ENCODE measurements around the gene DYRK1A.
"Not testable (repeated sequence)": the region's sequence is repeated elsewhere in the genome, so short reads cannot be mapped to it uniquely, and the experiment has no call there.

Gene DYRK1A

GRCh38 chr21:37328147-37328546 lies 38.4 kb upstream of the DYRK1A start:
- not testable (repeated sequence) for H3K9me3 ChIP-seq (replicated peaks in 1 of 2; ENCODE audit: control insufficient read depth in 2 of 2, insufficient read depth in 1 of 2, low read depth in 1 of 2, low read length in 2 of 2); H2BK12ac ChIP-seq (ENCODE audit: low read length); H4K8ac ChIP-seq (ENCODE audit: low read depth, low read length); H4K91ac ChIP-seq (ENCODE audit: low read depth, low read length, poor library complexity); H2BK5ac ChIP-seq (ENCODE audit: low read length); H3K4ac ChIP-seq (ENCODE audit: low read length); H3K27me3 ChIP-seq (ENCODE audit: control insufficient read depth in 3 of 3, insufficient read depth in 3 of 3, low read depth in 1 of 3, low read length in 3 of 3); H3K4me3 ChIP-seq (ENCODE audit: low read length in 2 of 2); H3K4me1 ChIP-seq (ENCODE audit: control insufficient read depth in 2 of 2, insufficient read depth in 1 of 2, low read depth in 1 of 2, low read length in 2 of 2); DNase-seq (ENCODE audit: low spot score); H2AK5ac ChIP-seq (ENCODE audit: low read depth, low read length); H3K14ac ChIP-seq (ENCODE audit: low read length); H2AFZ ChIP-seq (ENCODE audit: low read length); H3K23ac ChIP-seq (ENCODE audit: low read depth, low read length, poor library complexity); H3K27ac ChIP-seq (replicated peaks; ENCODE audit: low read length); H3K79me1 ChIP-seq (ENCODE audit: low read depth, low read length); H2BK120ac ChIP-seq (ENCODE audit: low read depth, low read length); H3K36me3 ChIP-seq (replicated peaks in 1 of 2; ENCODE audit: control insufficient read depth in 2 of 2, insufficient read depth in 2 of 2, low read length in 2 of 2); H3K4me2 ChIP-seq (ENCODE audit: insufficient read depth, low read length, poor library complexity, severe bottlenecking); H3K9ac ChIP-seq (ENCODE audit: low read depth, low read length, poor library complexity); H2BK15ac ChIP-seq (ENCODE audit: low read length); H3K18ac ChIP-seq (ENCODE audit: low read length)
- WGBS, 2 donors (ENCODE audit: extremely low coverage in 2 of 2, insufficient read length in 2 of 2, insufficient replicate concordance in 1 of 2): no CpG with 5 or more reads among the region's 7 CpGs

- Histone ChIP-seq H3K27ac (replicated peaks; ENCODE audit: low read length) (no peak overlapping the region), H2BK5ac (ENCODE audit: low read length) (no peak overlapping the region), H3K9me3 (replicated peaks in 1 of 2; ENCODE audit: control insufficient read depth in 2 of 2, insufficient read depth in 1 of 2, low read depth in 1 of 2, low read length in 2 of 2) (no peaks in the 10 kb centered on the region), H2AK5ac (ENCODE audit: low read depth, low read length) (no peak overlapping the region), H3K4me1 (ENCODE audit: control insufficient read depth in 2 of 2, insufficient read depth in 1 of 2, low read depth in 1 of 2, low read length in 2 of 2) (no peaks in the 10 kb centered on the region), H2BK12ac (ENCODE audit: low read length) (no peak overlapping the region), H3K79me1 (ENCODE audit: low read depth, low read length) (no peaks in the 10 kb centered on the region), H4K8ac (ENCODE audit: low read depth, low read length) (no peak overlapping the region), H3K27me3 (ENCODE audit: control insufficient read depth in 3 of 3, insufficient read depth in 3 of 3, low read depth in 1 of 3, low read length in 3 of 3) (no peaks in the 10 kb centered on the region), H3K36me3 (replicated peaks in 1 of 2; ENCODE audit: control insufficient read depth in 2 of 2, insufficient read depth in 2 of 2, low read length in 2 of 2) (no peaks in the 10 kb centered on the region), H4K91ac (ENCODE audit: low read depth, low read length, poor library complexity) (no peak overlapping the region), H2BK15ac (ENCODE audit: low read length) (no peak overlapping the region), H3K4ac (ENCODE audit: low read length) (no peak overlapping the region), H3K4me3 (ENCODE audit: low read length in 2 of 2) (no peak overlapping the region), H3K14ac (ENCODE audit: low read length) (no peak overlapping the region), H3K4me2 (ENCODE audit: insufficient read depth, low read length, poor library complexity, severe bottlenecking) (no peak overlapping the region), H3K18ac (ENCODE audit: low read length) (no peak overlapping the region), H3K9ac (ENCODE audit: low read depth, low read length, poor library complexity) (no peak overlapping the region), H2AFZ (ENCODE audit: low read length) (no peak overlapping the region), H2BK120ac (ENCODE audit: low read depth, low read length) (no peak overlapping the region), H3K23ac (ENCODE audit: low read depth, low read length, poor library complexity) (no peak overlapping the region)
- DNase-seq (ENCODE audit: low spot score): no peak
- no CpG with 5 or more reads among the region's 4 CpGs for WGBS, 2 donors (ENCODE audit: extremely low coverage in 2 of 2, insufficient read length in 2 of 2, insufficient replicate concordance in 1 of 2)
Measured at GRCh38 chr21:37331411-37331810, 35.2 kb upstream of the DYRK1A start.

- Histone ChIP-seq H3K79me1 (ENCODE audit: low read depth, low read length) (no peaks in the 10 kb centered on the region), H2BK12ac (ENCODE audit: low read length) (no peak overlapping the region), H3K36me3 (replicated peaks in 1 of 2; ENCODE audit: control insufficient read depth in 2 of 2, insufficient read depth in 2 of 2, low read length in 2 of 2) (no peaks in the 10 kb centered on the region), H2AFZ (ENCODE audit: low read length) (no peak overlapping the region), H4K91ac (ENCODE audit: low read depth, low read length, poor library complexity) (no peak overlapping the region), H2BK120ac (ENCODE audit: low read depth, low read length) (no peak overlapping the region), H2BK15ac (ENCODE audit: low read length) (no peak overlapping the region), H3K4ac (ENCODE audit: low read length) (no peak overlapping the region), H3K9me3 (replicated peaks in 1 of 2; ENCODE audit: control insufficient read depth in 2 of 2, insufficient read depth in 1 of 2, low read depth in 1 of 2, low read length in 2 of 2) (no peaks in the 10 kb centered on the region), H3K18ac (ENCODE audit: low read length) (no peak overlapping the region), H2BK5ac (ENCODE audit: low read length) (no peak overlapping the region), H3K4me2 (ENCODE audit: insufficient read depth, low read length, poor library complexity, severe bottlenecking) (no peak overlapping the region), H3K4me1 (ENCODE audit: control insufficient read depth in 2 of 2, insufficient read depth in 1 of 2, low read depth in 1 of 2, low read length in 2 of 2) (peaks cover 0 to 5% of the 10 kb centered on the region in 2 donors), H4K8ac (ENCODE audit: low read depth, low read length) (no peak overlapping the region), H3K14ac (ENCODE audit: low read length) (no peak overlapping the region), H3K23ac (ENCODE audit: low read depth, low read length, poor library complexity) (no peak overlapping the region), H2AK5ac (ENCODE audit: low read depth, low read length) (no peak overlapping the region), H3K4me3 (ENCODE audit: low read length in 2 of 2) (no peak overlapping the region), H3K27ac (replicated peaks; ENCODE audit: low read length) (no peak overlapping the region), H3K27me3 (ENCODE audit: control insufficient read depth in 3 of 3, insufficient read depth in 3 of 3, low read depth in 1 of 3, low read length in 3 of 3) (no peaks in the 10 kb centered on the region), H3K9ac (ENCODE audit: low read depth, low read length, poor library complexity) (no peak overlapping the region)
- no peak for DNase-seq (ENCODE audit: low spot score)
- WGBS, 2 donors (ENCODE audit: extremely low coverage in 2 of 2, insufficient read length in 2 of 2, insufficient replicate concordance in 1 of 2): no CpG with 5 or more reads among the region's 5 CpGs
Measured at GRCh38 chr21:37335053-37335452, 31.5 kb upstream of the DYRK1A start.

GRCh38 chr21:37337179-37337578 lies 29.4 kb upstream of the DYRK1A start:
- H2BK5ac ChIP-seq (ENCODE audit: low read length): no peak overlapping the region

More at GRCh38 chr21:37337179-37337578, 29.4 kb upstream of the DYRK1A start:
- Histone ChIP-seq H2AK5ac (ENCODE audit: low read depth, low read length) (no peak overlapping the region), H4K91ac (ENCODE audit: low read depth, low read length, poor library complexity) (no peak overlapping the region), H3K14ac (ENCODE audit: low read length) (no peak overlapping the region), H3K27me3 (ENCODE audit: control insufficient read depth in 3 of 3, insufficient read depth in 3 of 3, low read depth in 1 of 3, low read length in 3 of 3) (no peaks in the 10 kb centered on the region), H3K4me2 (ENCODE audit: insufficient read depth, low read length, poor library complexity, severe bottlenecking) (no peak overlapping the region), H3K9ac (ENCODE audit: low read depth, low read length, poor library complexity) (no peak overlapping the region), H3K18ac (ENCODE audit: low read length) (no peak overlapping the region), H3K4ac (ENCODE audit: low read length) (no peak overlapping the region), H2BK12ac (ENCODE audit: low read length) (no peak overlapping the region), H3K23ac (ENCODE audit: low read depth, low read length, poor library complexity) (no peak overlapping the region), H3K79me1 (ENCODE audit: low read depth, low read length) (no peaks in the 10 kb centered on the region), H2BK15ac (ENCODE audit: low read length) (no peak overlapping the region), H2BK120ac (ENCODE audit: low read depth, low read length) (no peak overlapping the region), H4K8ac (ENCODE audit: low read depth, low read length) (no peak overlapping the region), H3K4me1 (ENCODE audit: control insufficient read depth in 2 of 2, insufficient read depth in 1 of 2, low read depth in 1 of 2, low read length in 2 of 2) (peaks cover 2 to 5% of the 10 kb centered on the region in 2 donors), H3K9me3 (replicated peaks in 1 of 2; ENCODE audit: control insufficient read depth in 2 of 2, insufficient read depth in 1 of 2, low read depth in 1 of 2, low read length in 2 of 2) (no peaks in the 10 kb centered on the region), H3K4me3 (ENCODE audit: low read length in 2 of 2) (no peak overlapping the region), H2AFZ (ENCODE audit: low read length) (no peak overlapping the region), H3K27ac (replicated peaks; ENCODE audit: low read length) (no peak overlapping the region), H3K36me3 (replicated peaks in 1 of 2; ENCODE audit: control insufficient read depth in 2 of 2, insufficient read depth in 2 of 2, low read length in 2 of 2) (no peaks in the 10 kb centered on the region)
- WGBS, 2 donors (ENCODE audit: extremely low coverage in 2 of 2, insufficient read length in 2 of 2, insufficient replicate concordance in 1 of 2): no CpG with 5 or more reads among the region's 4 CpGs
- DNase-seq (ENCODE audit: low spot score): no peak

Data from neuronal stem cell (in vitro differentiated cells).